Fibroblast of villous mesenchyme (primary cell): Measurements from ENCODE around the gene SLC25A14. TPM values are rescaled to one million over a fixed set of nuclear protein-coding genes. Genes with fewer than 3 reads are reported as not detected.
"Not testable (repeated sequence)": the region's sequence is repeated elsewhere in the genome, so short reads cannot be mapped to it uniquely, and the experiment has no call there.

ENCODE experiments used
- DNase-seq: peaks from one replicate; pipeline ENCODE4 v3.0.0-alpha.2; 2010; ENCODE audit warnings: low read depth
- H3K4me3 ChIP-seq: 2 replicates; pipeline ENCODE4 v1.5.1; 2011; ENCODE audit warnings: low read depth, mild to moderate bottlenecking, low read length
- CTCF ChIP-seq: IDR thresholded peaks from 2 replicates; pipeline ENCODE4 v1.5.1; 2012; ENCODE audit warnings: low read depth, mild to moderate bottlenecking, low read length; ENCODE audit not compliant: insufficient read depth
- total RNA-seq: library from RNA; depleted of rRNA; stranded (reverse); fragments of >200 nt; gene quantifications from 2 replicates; pipeline ENCODE4 v1.2.3, GENCODE V29; 2012

Gene SLC25A14
- total RNA-seq, 1 donor: 12.5 TPM

GRCh38 chrX:130336531-130336930, 3.2 kb upstream of the SLC25A14 start:
- H3K4me3 ChIP-seq: no peak overlapping the region
- TF ChIP-seq CTCF: no peak
- DNase-seq: no peak

- H3K4me3 ChIP-seq, DNase-seq: not testable (repeated sequence)
Measured at GRCh38 chrX:130338869-130339268, 850 bp upstream of the SLC25A14 start.

- H3K4me3 ChIP-seq: peak overlapping the region; percentile 80
- no peak for TF ChIP-seq CTCF
- no peak for DNase-seq
Measured at GRCh38 chrX:130340271-130340670, 552 bp downstream of the SLC25A14 start.

GRCh38 chrX:130343411-130343810, 3.7 kb downstream of the SLC25A14 start:
- no peak for TF ChIP-seq CTCF
- DNase-seq: no peak
- no peak overlapping the region for H3K4me3 ChIP-seq

- no peak for TF ChIP-seq CTCF
- DNase-seq: no peak
Measured at GRCh38 chrX:130347321-130347720, 7.6 kb downstream of the SLC25A14 start.

GRCh38 chrX:130351567-130351966, 11.8 kb downstream of the SLC25A14 start:
- no peak for DNase-seq
- H3K4me3 ChIP-seq: no peak overlapping the region
- TF ChIP-seq CTCF: no peak

More at GRCh38 chrX:130347321-130347720, 7.6 kb downstream of the SLC25A14 start:
- no peak overlapping the region for H3K4me3 ChIP-seq

GRCh38 chrX:130352050-130352449, 12.3 kb downstream of the SLC25A14 start:
- not testable (repeated sequence) for H3K4me3 ChIP-seq, DNase-seq

- no peak overlapping the region for H3K4me3 ChIP-seq
- DNase-seq: no peak
- TF ChIP-seq CTCF: no peak
Measured at GRCh38 chrX:130376077-130376476, 36.4 kb downstream of the SLC25A14 start.
